Activated naive CD8-positive, alpha-beta T cell treated with anti-CD3 and anti-CD28 coated beads, Interleukin-2, amount 50 U/mL, for 24 hours (primary cell): ENCODE measurements around the gene SSBP2.

Experiments
- ATAC-seq: fragments of 150-1000 bp; cut with Tn5 transposase; one replicate; pipeline ENCODE4 v1.10.0; 2021
- DNase-seq: peaks from one replicate; pipeline ENCODE4 v3.0.0; 2021
- H3K27ac Mint-ChIP-seq: one replicate; pipeline ENCODE4 v1.8.0; 2021; ENCODE audit warnings: mild to moderate bottlenecking, mixed read lengths
- H3K27me3 Mint-ChIP-seq: one replicate; pipeline ENCODE4 v1.8.0; 2021; ENCODE audit warnings: mixed read lengths
- H3K36me3 Mint-ChIP-seq: one replicate; pipeline ENCODE4 v1.8.0; 2021; ENCODE audit warnings: low read depth, mixed read lengths
- H3K4me1 Mint-ChIP-seq: one replicate; pipeline ENCODE4 v1.8.0; 2021; ENCODE audit warnings: mixed read lengths
- H3K4me3 Mint-ChIP-seq: one replicate; pipeline ENCODE4 v1.8.0; 2021; ENCODE audit warnings: mild to moderate bottlenecking, moderate library complexity, mixed read lengths
- H3K9me3 Mint-ChIP-seq: one replicate; pipeline ENCODE4 v1.8.0; 2021; ENCODE audit warnings: mixed read lengths

SSBP2 gene

GRCh38 chr5:81751009-81751835 lies at the start of gene SSBP2:
TSS of gene SSBP2 (minus strand) at chr5:81751097. CDS start at chr5:81751042, 55 bp downstream.
- DNase-seq: peak; percentile 98
- Mint-ChIP-seq H3K9me3 (no peaks in the 10 kb centered on the region), H3K36me3 (no peaks in the 10 kb centered on the region), H3K4me1 (peaks cover 26% of the 10 kb centered on the region), H3K27ac (peak within 1 kb of the TSS; percentile 88), H3K27me3 (no peaks in the 10 kb centered on the region), H3K4me3 (peak within 1 kb of the TSS; percentile 87)
- peak; percentile 87 for ATAC-seq

- DNase-seq (no peak), ATAC-seq (no peak)
- no peaks in the 10 kb centered on the region for H3K9me3 Mint-ChIP-seq
- H3K4me3 Mint-ChIP-seq: no peak overlapping the region
- no peak overlapping the region for H3K27ac Mint-ChIP-seq
- no peaks in the 10 kb centered on the region for H3K36me3 Mint-ChIP-seq
- H3K4me1 Mint-ChIP-seq: no peaks in the 10 kb centered on the region
- no peaks in the 10 kb centered on the region for H3K27me3 Mint-ChIP-seq
Observed at GRCh38 chr5:81795666-81796065, 44.8 kb upstream of the SSBP2 start.

GRCh38 chr5:81794226-81794625 lies 43.3 kb upstream of the SSBP2 start:
- Mint-ChIP-seq H3K4me1 (no peaks in the 10 kb centered on the region), H3K27me3 (no peaks in the 10 kb centered on the region), H3K9me3 (no peaks in the 10 kb centered on the region), H3K4me3 (no peak overlapping the region), H3K27ac (no peak overlapping the region), H3K36me3 (no peaks in the 10 kb centered on the region)
- no peak for DNase-seq
- no peak for ATAC-seq

DNA sequence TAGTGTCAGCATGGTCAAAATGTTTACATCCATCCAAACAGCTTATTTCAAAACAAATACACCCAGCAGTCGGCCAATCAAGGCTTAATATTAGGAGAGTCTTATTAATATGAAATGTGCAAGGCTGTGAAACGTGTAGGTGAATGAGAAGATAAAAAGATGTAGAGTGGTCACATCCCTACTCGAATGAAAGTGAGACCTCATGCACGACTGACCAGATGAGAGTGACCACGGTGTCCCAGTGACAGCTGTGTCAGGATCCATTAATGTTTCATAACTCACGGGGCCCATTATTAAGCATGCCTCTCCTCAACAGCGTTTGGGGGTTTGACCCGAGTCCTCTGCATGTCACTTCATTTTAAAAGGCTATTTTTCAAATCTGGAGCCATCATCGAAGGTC lies 39.4 kb upstream of the SSBP2 start:
- Mint-ChIP-seq H3K9me3 (no peaks in the 10 kb centered on the region), H3K4me3 (no peak overlapping the region), H3K27me3 (no peaks in the 10 kb centered on the region), H3K36me3 (no peaks in the 10 kb centered on the region), H3K4me1 (peaks cover 6% of the 10 kb centered on the region), H3K27ac (no peak overlapping the region)
- ATAC-seq (no peak), DNase-seq (no peak)

- Mint-ChIP-seq H3K27me3 (no peaks in the 10 kb centered on the region), H3K9me3 (no peaks in the 10 kb centered on the region), H3K27ac (no peak overlapping the region), H3K4me1 (peaks cover 6% of the 10 kb centered on the region), H3K4me3 (no peak overlapping the region), H3K36me3 (no peaks in the 10 kb centered on the region)
- DNase-seq (no peak), ATAC-seq (no peak)
Observed at GRCh38 chr5:81789033-81789432, 38.1 kb upstream of the SSBP2 start.

DNA sequence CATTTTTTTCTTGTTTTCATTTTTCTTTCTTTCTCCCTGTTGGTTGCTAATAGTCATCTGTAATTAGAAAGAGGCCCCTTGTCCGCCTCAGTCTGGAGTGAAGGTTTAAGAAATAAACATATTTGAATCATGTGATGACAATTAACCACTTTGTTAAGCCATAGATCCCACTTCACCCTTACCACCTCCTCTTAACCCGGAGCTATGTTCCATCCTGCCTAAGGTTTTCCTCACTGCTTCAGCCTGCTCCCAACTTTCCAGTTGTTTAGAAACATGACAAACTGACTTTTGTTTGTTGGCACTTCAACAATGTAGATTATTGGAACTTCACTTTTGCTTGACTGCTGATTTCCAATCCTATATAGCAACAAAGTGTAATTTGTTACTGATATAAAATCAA lies 37.4 kb upstream of the SSBP2 start:
- Mint-ChIP-seq H3K27me3 (no peaks in the 10 kb centered on the region), H3K4me3 (no peak overlapping the region), H3K4me1 (peaks cover 6% of the 10 kb centered on the region), H3K9me3 (no peaks in the 10 kb centered on the region), H3K36me3 (no peaks in the 10 kb centered on the region), H3K27ac (no peak overlapping the region)
- no peak for DNase-seq
- no peak for ATAC-seq

DNA sequence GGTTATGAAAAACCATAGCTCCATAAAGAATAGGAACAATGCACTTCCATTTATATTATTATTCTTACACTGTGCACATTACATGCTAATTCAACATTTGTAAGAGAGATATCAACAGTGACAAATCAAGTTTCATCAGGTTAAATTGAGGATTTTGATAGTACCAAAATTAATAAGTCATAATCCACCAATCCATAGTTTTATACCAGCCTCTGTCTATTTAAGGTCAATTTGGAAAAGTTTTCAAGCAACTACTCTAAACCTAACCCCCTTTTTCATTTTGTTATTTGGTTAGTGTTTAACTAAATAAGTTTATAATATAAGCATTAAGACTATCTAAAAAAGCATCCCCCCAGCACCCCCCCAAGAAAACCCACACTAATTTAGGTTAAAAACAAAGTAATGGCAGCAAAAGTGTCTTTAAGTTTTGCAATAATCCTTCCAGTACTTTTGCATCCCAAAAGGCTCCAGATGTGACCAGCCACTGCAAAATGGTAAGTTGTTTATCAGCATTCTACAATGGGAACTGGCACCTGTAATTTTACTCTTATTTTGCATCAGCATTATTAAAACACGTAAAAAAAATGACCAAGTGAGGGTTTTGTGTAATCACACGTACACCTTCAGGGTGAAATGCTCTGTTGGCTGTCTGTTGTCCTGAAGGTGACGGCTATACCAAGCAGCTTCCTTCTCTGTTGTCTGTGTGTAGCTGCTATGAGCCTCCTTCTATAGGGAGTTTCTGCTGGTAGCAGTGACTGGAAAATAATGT lies 36.8 kb upstream of the SSBP2 start:
- H3K4me3 Mint-ChIP-seq: no peak overlapping the region
- no peak overlapping the region for H3K27ac Mint-ChIP-seq
- H3K36me3 Mint-ChIP-seq: no peaks in the 10 kb centered on the region
- no peak for ATAC-seq
- no peak for DNase-seq
- H3K27me3 Mint-ChIP-seq: no peaks in the 10 kb centered on the region
- H3K9me3 Mint-ChIP-seq: no peaks in the 10 kb centered on the region
- peaks cover 6% of the 10 kb centered on the region for H3K4me1 Mint-ChIP-seq

- no peaks in the 10 kb centered on the region for H3K9me3 Mint-ChIP-seq
- no peak for ATAC-seq
- no peak overlapping the region for H3K27ac Mint-ChIP-seq
- no peak for DNase-seq
- no peak overlapping the region for H3K4me3 Mint-ChIP-seq
- no peaks in the 10 kb centered on the region for H3K36me3 Mint-ChIP-seq
- no peaks in the 10 kb centered on the region for H3K27me3 Mint-ChIP-seq
- H3K4me1 Mint-ChIP-seq: peaks cover 6% of the 10 kb centered on the region
Observed at GRCh38 chr5:81786991-81787390, 36.1 kb upstream of the SSBP2 start.

- no peak for DNase-seq
- H3K36me3 Mint-ChIP-seq: no peaks in the 10 kb centered on the region
- H3K27me3 Mint-ChIP-seq: no peaks in the 10 kb centered on the region
- H3K4me1 Mint-ChIP-seq: peaks cover 6% of the 10 kb centered on the region
- H3K27ac Mint-ChIP-seq: no peak overlapping the region
- no peak overlapping the region for H3K4me3 Mint-ChIP-seq
- no peaks in the 10 kb centered on the region for H3K9me3 Mint-ChIP-seq
- no peak for ATAC-seq
Observed at GRCh38 chr5:81786496-81786895, 35.6 kb upstream of the SSBP2 start.

GRCh38 chr5:81785322-81785721 lies 34.4 kb upstream of the SSBP2 start:
- no peaks in the 10 kb centered on the region for H3K36me3 Mint-ChIP-seq
- DNase-seq (no peak), ATAC-seq (no peak)
- no peaks in the 10 kb centered on the region for H3K9me3 Mint-ChIP-seq
- H3K27me3 Mint-ChIP-seq: no peaks in the 10 kb centered on the region
- no peak overlapping the region for H3K4me3 Mint-ChIP-seq
- no peak overlapping the region for H3K27ac Mint-ChIP-seq
- peaks cover 8% of the 10 kb centered on the region for H3K4me1 Mint-ChIP-seq

GRCh38 chr5:81783401-81783800 lies 32.5 kb upstream of the SSBP2 start:
- peaks cover 24% of the 10 kb centered on the region for H3K4me1 Mint-ChIP-seq
- H3K36me3 Mint-ChIP-seq: no peaks in the 10 kb centered on the region
- H3K27me3 Mint-ChIP-seq: no peaks in the 10 kb centered on the region
- no peaks in the 10 kb centered on the region for H3K9me3 Mint-ChIP-seq
- no peak overlapping the region for H3K27ac Mint-ChIP-seq
- H3K4me3 Mint-ChIP-seq: no peak overlapping the region
- DNase-seq: no peak
- ATAC-seq: no peak

DNA sequence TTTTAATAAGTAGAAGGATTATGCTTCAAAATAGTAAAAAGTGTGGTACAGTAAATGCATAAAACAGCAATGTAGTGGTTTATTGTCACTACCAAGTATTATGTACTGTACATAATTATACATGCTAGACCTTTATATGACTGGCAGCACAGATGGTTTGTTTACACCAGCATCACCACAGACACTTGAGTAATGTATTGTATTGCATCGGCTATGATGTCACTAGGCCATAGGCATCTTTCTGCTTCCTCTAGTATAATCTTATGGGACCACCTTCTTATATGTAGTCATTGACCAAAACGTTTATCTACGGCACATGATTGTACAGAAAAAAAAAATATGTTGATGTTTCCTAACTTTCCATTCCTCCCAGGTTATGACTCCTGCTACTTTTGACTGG lies 31.9 kb upstream of the SSBP2 start:
- H3K9me3 Mint-ChIP-seq: no peaks in the 10 kb centered on the region
- H3K36me3 Mint-ChIP-seq: no peaks in the 10 kb centered on the region
- ATAC-seq (no peak), DNase-seq (no peak)
- H3K27me3 Mint-ChIP-seq: no peaks in the 10 kb centered on the region
- H3K27ac Mint-ChIP-seq: no peak overlapping the region
- H3K4me1 Mint-ChIP-seq: peaks cover 24% of the 10 kb centered on the region
- H3K4me3 Mint-ChIP-seq: no peak overlapping the region

DNA sequence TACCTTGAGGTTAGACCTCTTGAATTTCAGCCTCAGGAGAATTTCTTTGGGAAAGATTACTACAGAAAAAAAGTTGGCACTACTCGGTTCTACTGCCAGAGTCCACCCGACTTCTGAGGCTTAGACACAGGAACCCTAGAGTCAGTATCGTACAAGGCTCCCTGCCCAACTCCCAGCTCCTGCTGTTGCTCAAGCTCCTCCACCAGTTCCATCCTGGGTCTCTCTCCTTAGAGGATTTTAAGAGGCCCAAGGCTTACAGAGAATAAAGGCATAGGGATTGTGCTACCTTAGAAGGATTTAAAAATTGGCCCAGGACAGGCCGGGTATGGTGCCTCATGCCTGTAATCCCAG lies 29.0 kb upstream of the SSBP2 start:
- DNase-seq (no peak), ATAC-seq (no peak)
- Mint-ChIP-seq H3K27ac (peak overlapping the region; percentile 89), H3K27me3 (no peaks in the 10 kb centered on the region), H3K4me1 (peaks cover 20% of the 10 kb centered on the region), H3K9me3 (no peaks in the 10 kb centered on the region), H3K4me3 (peak overlapping the region; percentile 80), H3K36me3 (no peaks in the 10 kb centered on the region)

DNA sequence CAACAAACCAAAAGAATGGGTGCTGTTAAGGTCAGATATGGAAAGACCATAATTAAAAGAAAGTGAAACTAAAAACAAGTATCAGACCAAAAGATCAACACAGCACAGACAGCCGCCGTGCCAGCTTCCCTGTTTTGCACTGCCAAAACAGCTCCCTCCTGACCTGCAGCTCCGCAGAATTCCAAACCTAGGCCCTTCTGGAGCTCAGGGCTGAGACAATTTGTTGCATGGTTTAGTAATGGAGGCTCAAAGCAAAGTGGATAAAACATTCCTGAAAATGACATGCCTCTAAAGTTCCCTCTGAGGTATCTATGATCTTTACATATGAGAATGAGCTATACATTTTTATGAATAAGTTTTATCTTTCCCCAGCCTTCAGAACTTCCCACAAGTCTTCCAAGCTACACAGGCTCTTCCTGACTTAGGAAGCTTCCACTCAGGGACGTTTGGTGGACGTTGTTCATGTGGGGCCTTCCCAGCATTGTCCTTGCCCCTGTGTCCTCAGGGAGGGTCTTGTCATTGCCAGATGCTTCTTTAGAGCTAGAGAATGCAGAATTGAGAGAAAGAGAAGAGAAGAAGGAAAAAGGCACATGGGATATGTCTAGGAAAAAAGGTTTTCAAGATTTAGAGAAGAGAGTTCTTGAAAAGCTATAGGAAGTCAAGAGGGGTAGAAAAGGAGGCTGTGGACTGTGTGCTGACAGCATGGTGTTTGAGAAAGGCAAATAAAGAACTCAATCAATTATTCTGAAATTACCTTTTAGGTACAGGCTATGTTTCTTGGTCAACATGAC lies 28.4 kb upstream of the SSBP2 start:
- H3K27me3 Mint-ChIP-seq: no peaks in the 10 kb centered on the region
- ATAC-seq (peak; percentile 60), DNase-seq (peak; percentile 47)
- no peaks in the 10 kb centered on the region for H3K36me3 Mint-ChIP-seq
- H3K4me3 Mint-ChIP-seq: peak overlapping the region; percentile 80
- H3K9me3 Mint-ChIP-seq: no peaks in the 10 kb centered on the region
- peak overlapping the region; percentile 89 for H3K27ac Mint-ChIP-seq
- H3K4me1 Mint-ChIP-seq: peaks cover 20% of the 10 kb centered on the region

DNA sequence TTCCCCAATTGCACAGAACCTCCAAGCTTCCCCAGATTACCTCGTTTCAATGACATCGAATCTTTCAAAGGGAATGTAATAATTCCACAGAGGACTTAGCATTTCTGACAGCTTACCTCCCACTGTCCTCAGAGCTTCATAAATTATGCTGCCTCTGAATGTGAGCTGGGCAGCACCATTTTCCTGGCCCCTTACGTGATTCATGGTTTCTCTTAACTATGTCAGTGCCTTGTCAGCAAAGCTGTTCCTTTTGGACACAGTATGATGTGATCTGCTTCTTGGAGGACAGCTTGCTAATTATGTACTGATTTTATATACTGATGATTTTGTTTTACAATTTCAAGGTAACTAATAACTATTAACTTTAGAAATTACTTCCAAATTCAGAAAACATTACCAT lies 27.7 kb upstream of the SSBP2 start:
- ATAC-seq (peak; percentile 72), DNase-seq (no peak)
- Mint-ChIP-seq H3K9me3 (no peaks in the 10 kb centered on the region), H3K36me3 (no peaks in the 10 kb centered on the region), H3K27ac (peak overlapping the region; percentile 89), H3K4me3 (peak overlapping the region; percentile 80), H3K27me3 (no peaks in the 10 kb centered on the region), H3K4me1 (peaks cover 20% of the 10 kb centered on the region)
